Mesodermal cell (in vitro differentiated cells): ENCODE data around the gene CTSZ.
A peak's percentile ranks its signal among the peaks of the same experiment; 100 is the strongest.
"Not testable (repeated sequence)": the region's sequence is repeated elsewhere in the genome, so short reads cannot be mapped to it uniquely, and the experiment has no call there.

Source experiments
- H3K27ac ChIP-seq: 2 replicates; pipeline ENCODE4 v1.7.0; 2013; ENCODE audit warnings: mild to moderate bottlenecking, low read depth, low read length, moderate library complexity; ENCODE audit not compliant: severe bottlenecking
- H3K36me3 ChIP-seq: 2 replicates; pipeline ENCODE4 v1.7.1; 2013; ENCODE audit warnings: mild to moderate bottlenecking, low read length, moderate library complexity; ENCODE audit not compliant: control insufficient read depth, insufficient read depth
- H3K4me1 ChIP-seq: one replicate; pipeline ENCODE4 v1.7.1; 2013; ENCODE audit warnings: mild to moderate bottlenecking, low read length; ENCODE audit not compliant: insufficient read depth, control insufficient read depth, poor library complexity, severe bottlenecking
- H3K4me3 ChIP-seq: 2 replicates; pipeline ENCODE4 v1.7.0; 2013; ENCODE audit warnings: low read length, control low read depth, mild to moderate bottlenecking; ENCODE audit not compliant: insufficient read depth, poor library complexity, severe bottlenecking; ENCODE audit errors: extremely low read depth
- H3K9me3 ChIP-seq: 2 replicates; pipeline ENCODE4 v1.7.1; 2013; ENCODE audit warnings: mild to moderate bottlenecking, low read length, moderate library complexity; ENCODE audit not compliant: control insufficient read depth
- WGBS, 2 experiments: methylation state at CpG; one replicate each; pipeline ENCODE4 v1.1.5; 2013; ENCODE audit warnings: missing lambda C conversion rate in 2 of 2; ENCODE audit not compliant: insufficient coverage in 2 of 2; 5-methylcytosine and 5-hydroxymethylcytosine counted together

The CTSZ gene

GRCh38 chr20:59013959-59014608 lies 7.0 kb upstream of the CTSZ start:
- 93 to 99% methylated on average over 9 of the region's 13 CpGs for WGBS, 2 experiments
- H3K4me3 ChIP-seq = no peak overlapping the region

GRCh38 chr20:59013031-59013951 lies 6.2 kb upstream of the CTSZ start:
- Histone ChIP-seq H3K27ac (no peak overlapping the region), H3K4me3 (no peak overlapping the region), H3K9me3 (no peaks in the 10 kb centered on the region), H3K4me1 (peaks cover 25% of the 10 kb centered on the region), H3K36me3 (peaks cover 6% of the 10 kb centered on the region)
- 86 to 88% methylated on average over 15 to 16 of the region's 17 CpGs for WGBS, 2 experiments

More at GRCh38 chr20:59013959-59014608, 7.0 kb upstream of the CTSZ start:
- peaks cover 25% of the 10 kb centered on the region for H3K4me1 ChIP-seq
- H3K9me3 ChIP-seq = no peaks in the 10 kb centered on the region
- peaks cover 6% of the 10 kb centered on the region for H3K36me3 ChIP-seq
- H3K27ac ChIP-seq = no peak overlapping the region

GRCh38 chr20:59011874-59012157 lies 4.8 kb upstream of the CTSZ start:
- H3K4me3 ChIP-seq, H3K9me3 ChIP-seq, H3K36me3 ChIP-seq: not testable (repeated sequence)
- peak overlapping the region; percentile 93 for H3K27ac ChIP-seq
- H3K4me1 ChIP-seq = peaks cover 25% of the 10 kb centered on the region
- WGBS, 2 experiments = 72 to 85% methylated on average over 2 of the region's 3 CpGs

- Histone ChIP-seq H3K36me3 (no peaks in the 10 kb centered on the region), H3K9me3 (no peaks in the 10 kb centered on the region), H3K27ac (peak overlapping the region; percentile 93), H3K4me3 (no peak overlapping the region), H3K4me1 (peaks cover 29% of the 10 kb centered on the region)
- WGBS, 2 experiments = 69 to 82% methylated on average over 12 of the region's 17 CpGs
Observed at GRCh38 chr20:59010995-59011873, 4.2 kb upstream of the CTSZ start.

GRCh38 chr20:59010321-59010994 lies 3.4 kb upstream of the CTSZ start:
- 78 to 87% methylated on average over 5 of the region's 8 CpGs for WGBS, 2 experiments
- H3K9me3 ChIP-seq = no peaks in the 10 kb centered on the region
- H3K27ac ChIP-seq = peak overlapping the region; percentile 93
- no peaks in the 10 kb centered on the region for H3K36me3 ChIP-seq
- H3K4me1 ChIP-seq = peaks cover 36% of the 10 kb centered on the region
- no peak overlapping the region for H3K4me3 ChIP-seq

GRCh38 chr20:59008715-59009336 lies 1.8 kb upstream of the CTSZ start:
- WGBS, 2 experiments = 84 to 88% methylated on average over 5 to 6 of the region's 8 CpGs
- peaks cover 5% of the 10 kb centered on the region for H3K36me3 ChIP-seq

GRCh38 chr20:59007665-59008511 lies 834 bp upstream of the CTSZ start:
- H3K27ac ChIP-seq = no peak overlapping the region
- no peak overlapping the region for H3K4me3 ChIP-seq
- no peaks in the 10 kb centered on the region for H3K9me3 ChIP-seq
- WGBS, 2 experiments = 89 to 90% methylated on average over 22 to 24 of the region's 24 CpGs
- H3K4me1 ChIP-seq = peaks cover 27% of the 10 kb centered on the region
- H3K36me3 ChIP-seq = peaks cover 9% of the 10 kb centered on the region

More at GRCh38 chr20:59008715-59009336, 1.8 kb upstream of the CTSZ start:
- Histone ChIP-seq H3K9me3 (no peaks in the 10 kb centered on the region), H3K4me1 (peaks cover 27% of the 10 kb centered on the region), H3K27ac (no peak overlapping the region), H3K4me3 (no peak overlapping the region)

- H3K36me3 ChIP-seq = peaks cover 14% of the 10 kb centered on the region
- H3K4me1 ChIP-seq = peaks cover 26% of the 10 kb centered on the region
- no peak overlapping the region for H3K27ac ChIP-seq
- H3K4me3 ChIP-seq = peak overlapping the region; percentile 50
- 85 to 89% methylated on average over 22 to 24 of the region's 29 CpGs for WGBS, 2 experiments
- no peaks in the 10 kb centered on the region for H3K9me3 ChIP-seq
Observed at GRCh38 chr20:59006167-59006863, 739 bp downstream of the CTSZ start.
